Esophagus mucosa (tissue), 1 donor: ENCODE measurements around the gene EBF4. TPM values are rescaled to one million over a fixed set of nuclear protein-coding genes. Genes with fewer than 3 reads are reported as not detected.

Source experiments
- ATAC-seq: fragments of 200-7000 bp; cut with Tn5 transposase; one replicate; pipeline ENCODE4 v1.9.1; 2020
- total RNA-seq: library from RNA; stranded (reverse); gene quantifications from one replicate; pipeline ENCODE4 v1.2.4, GENCODE V29; 2023
- donor health status: DM: yes; HTN: yes; CAD: no.

EBF4 gene
- total RNA-seq = 1.7 TPM

- peak; percentile 5 for ATAC-seq
Observed at GRCh38 chr20:2692036-2692885, at the start of gene EBF4. Gene EBF4 (plus strand): TSS chr20:2692780. CDS start chr20:2693646, 866 bp downstream.

GRCh38 chr20:2643708-2644107, 48.9 kb upstream of the EBF4 start:
- ATAC-seq = no peak

- peak; percentile 99 for ATAC-seq
Observed at GRCh38 chr20:2651772-2652723, 40.5 kb upstream of the EBF4 start, which contains the start of gene NOP56. Gene NOP56 (plus strand): TSS chr20:2652632. CDS start chr20:2652661, 29 bp downstream.

GRCh38 chr20:2652724-2653555, 39.6 kb upstream of the EBF4 start:
- ATAC-seq = peak; percentile 49

GRCh38 chr20:2653556-2654383, 38.8 kb upstream of the EBF4 start:
- no peak for ATAC-seq

- no peak for ATAC-seq
Observed at GRCh38 chr20:2654384-2654822, 38.2 kb upstream of the EBF4 start.

- ATAC-seq = no peak
Observed at GRCh38 chr20:2654831-2655230, 37.7 kb upstream of the EBF4 start.

GRCh38 chr20:2655331-2656116, 37.1 kb upstream of the EBF4 start:
- ATAC-seq = no peak

- no peak for ATAC-seq
Observed at GRCh38 chr20:2656471-2657117, 36.0 kb upstream of the EBF4 start.

GRCh38 chr20:2657241-2657640, 35.3 kb upstream of the EBF4 start:
- ATAC-seq = no peak

- no peak for ATAC-seq
Observed at GRCh38 chr20:2657674-2658073, 34.9 kb upstream of the EBF4 start.

- ATAC-seq = no peak
Observed at GRCh38 chr20:2658414-2659354, 33.9 kb upstream of the EBF4 start.

- ATAC-seq = no peak
Observed at GRCh38 chr20:2659547-2659946, 33.0 kb upstream of the EBF4 start.

GRCh38 chr20:2663364-2663886, 29.2 kb upstream of the EBF4 start:
- peak; percentile 9 for ATAC-seq

GRCh38 chr20:2663887-2664719, 28.5 kb upstream of the EBF4 start, which contains the start of gene IDH3B:
Gene IDH3B (minus strand): TSS chr20:2664216. CDS start chr20:2664188, 28 bp downstream.
- peak; percentile 95 for ATAC-seq

- no peak for ATAC-seq
Observed at GRCh38 chr20:2671977-2672376, 20.6 kb upstream of the EBF4 start.

GRCh38 chr20:2672446-2672845, 20.1 kb upstream of the EBF4 start:
- ATAC-seq = no peak
